ENCODE results near the gene SLBP. TPM values are rescaled to one million over a fixed set of nuclear protein-coding genes. Genes with fewer than 3 reads are reported as not detected.

The SLBP gene
- total and polyA plus RNA-seq, 10 of the 15 experiments (the other 5 are each of a cell fraction or from before 2014, with no cell fraction given), result 94.4 to 278 (median 158) TPM

DNA sequence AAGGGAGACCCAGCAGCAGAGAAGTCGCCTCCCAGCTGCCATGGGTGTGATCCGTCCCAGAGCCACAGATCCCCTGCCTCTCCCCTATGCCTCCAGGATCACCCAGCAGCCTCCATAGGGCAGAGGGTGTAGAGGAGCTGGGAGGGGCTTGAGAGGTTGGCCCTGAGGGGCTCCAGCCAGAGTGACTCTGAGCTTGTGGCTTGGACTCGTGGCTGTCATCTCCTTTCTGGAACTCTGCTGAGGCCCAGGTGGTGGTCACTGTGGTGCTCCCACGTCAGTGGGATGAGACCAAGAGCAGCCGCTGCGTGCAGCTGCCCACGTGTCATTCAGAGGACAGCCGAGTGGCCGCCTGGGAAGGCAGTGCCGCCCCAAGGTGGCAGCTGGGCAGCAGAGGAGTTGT is 13.4 kb upstream of the SLBP start:
- SMC1A ChIA-PET (ENCODE audit: uncharacterized antibody, unreplicated experiment), result interaction anchor here (1.3 to 11.0 kb wide), 3 partner anchors 13 to 32 kb away, joined by 4 to 132 read pairs (median 33); partner anchors contain the start of gene SLBP
- H3K27me3 ChIP-seq (replicated peaks in 1 of 2; ENCODE audit: control insufficient read depth in 2 of 2, insufficient read depth in 2 of 2, low read length in 1 of 2), result no peaks in the 10 kb centered on the region
- intact Hi-C loops (cut with micrococcal nuclease; ENCODE audit: unreplicated experiment), result no loop called here
- 84% methylated on average over 10 of the region's 10 CpGs for WGBS (ENCODE audit: insufficient coverage, insufficient replicate concordance, low lambda C conversion rate, missing lambda C conversion rate)
- ATAC-seq, result no peak
- peaks cover 61% of the 10 kb centered on the region for H3K79me2 ChIP-seq (ENCODE audit: control insufficient read depth, insufficient read depth, low read length)
- H3K9me3 ChIP-seq (replicated peaks; ENCODE audit: control insufficient read depth, insufficient read depth, low read length), result no peaks in the 10 kb centered on the region
- no peak overlapping the region for H2AFZ ChIP-seq (ENCODE audit: control insufficient read depth, low read depth, low read length)
- H3K4me3 ChIP-seq, result no peak overlapping the region
- peaks cover 20 to 40% of the 10 kb centered on the region in 2 experiments; a peak in 3 of 4 replicates for H3K36me3 ChIP-seq (ENCODE audit: control insufficient read depth in 2 of 2, insufficient read depth in 2 of 2, low read length in 1 of 2)
- no TSS peak for BruUV-seq (replicated peaks)
- RAD21 ChIA-PET (ENCODE audit: unreplicated experiment), result interaction anchor here (1.5 to 4.9 kb wide), 2 partner anchors 11 to 32 kb away, joined by 5 to 77 read pairs; no protein-coding TSS in a partner anchor
- CTCF ChIA-PET, result interaction anchor here (0.8 to 15.5 kb wide), 4 partner anchors 26 to 176 kb away, joined by 4 to 317 read pairs (median 7); no protein-coding TSS in a partner anchor
- H3K4me2 ChIP-seq (ENCODE audit: control insufficient read depth, insufficient read depth), result no peak overlapping the region
- H3K4me1 ChIP-seq (ENCODE audit: control insufficient read depth, insufficient read depth, low read length), result peaks cover 18% of the 10 kb centered on the region
- no peak overlapping the region for H3K9ac ChIP-seq (ENCODE audit: control insufficient read depth, insufficient read depth, low read length)
- in situ Hi-C loops (cut with MboI), result loop anchor here (5.0 kb wide), 1 partner anchor 33 kb away; no protein-coding TSS in a partner anchor
- POLR2A ChIA-PET, result interaction anchor here (3.1 kb wide), 1 partner anchor 32 kb away, joined by 10 read pairs; no protein-coding TSS in a partner anchor
- no peak for FAIRE-seq
- H3K27ac ChIP-seq (ENCODE audit: control insufficient read depth, insufficient read depth), result no peak overlapping the region
- H4K20me1 ChIP-seq (ENCODE audit: control insufficient read depth, insufficient read depth), result no peaks in the 10 kb centered on the region
- DNase-seq (ENCODE audit: low read depth, low spot score), result no peak
- TF ChIP-seq NFYB (IDR thresholded peaks at IDR 0.05; ENCODE audit: insufficient read depth, low read depth, low read length) (no peak), SUZ12 (IDR thresholded peaks at IDR 0.05; ENCODE audit: unreplicated experiment) (no peak), BACH1 (IDR thresholded peaks at IDR 0.05; ENCODE audit: borderline replicate concordance) (no peak), MTA2 (IDR thresholded peaks at IDR 0.05; ENCODE audit: low read depth) (no peak), BRCA1 (IDR thresholded peaks at IDR 0.05; ENCODE audit: low read depth, low read length) (no peak), MEF2A (IDR thresholded peaks at IDR 0.05; ENCODE audit: insufficient read depth, low read depth, low read length) (no peak), NBN (IDR thresholded peaks at IDR 0.05) (no peak), SIX5 (IDR thresholded peaks at IDR 0.05; ENCODE audit: low read depth, low read length, severe bottlenecking) (no peak), ETV6 (conservative IDR thresholded peaks at IDR 0.05 in 1 of 2, IDR thresholded peaks at IDR 0.05 in 1 of 2; ENCODE audit: borderline replicate concordance in 1 of 2, low read depth in 1 of 2) (no peak), PRDM15 (CRISPR knock-in tag; IDR thresholded peaks at IDR 0.05) (no peak), FOS (IDR thresholded peaks at IDR 0.05; ENCODE audit: borderline replicate concordance, extremely low read depth, insufficient read length) (no peak), RFX5 (IDR thresholded peaks at IDR 0.05; ENCODE audit: low read depth, low read length) (no peak), SMC3 (IDR thresholded peaks at IDR 0.05; ENCODE audit: borderline replicate concordance, low read length) (no peak), EED (IDR thresholded peaks at IDR 0.05; ENCODE audit: low read depth) (no peak)
- TF ChIP-seq, protein P1, sequence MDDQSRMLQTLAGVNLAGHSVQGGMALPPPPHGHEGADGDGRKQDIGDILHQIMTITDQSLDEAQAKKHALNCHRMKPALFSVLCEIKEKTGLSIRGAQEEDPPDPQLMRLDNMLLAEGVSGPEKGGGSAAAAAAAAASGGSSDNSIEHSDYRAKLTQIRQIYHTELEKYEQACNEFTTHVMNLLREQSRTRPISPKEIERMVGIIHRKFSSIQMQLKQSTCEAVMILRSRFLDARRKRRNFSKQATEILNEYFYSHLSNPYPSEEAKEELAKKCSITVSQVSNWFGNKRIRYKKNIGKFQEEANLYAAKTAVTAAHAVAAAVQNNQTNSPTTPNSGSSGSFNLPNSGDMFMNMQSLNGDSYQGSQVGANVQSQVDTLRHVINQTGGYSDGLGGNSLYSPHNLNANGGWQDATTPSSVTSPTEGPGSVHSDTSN (IDR thresholded peaks at IDR 0.05; ENCODE audit: insufficient replicate concordance, low read depth, low read length), result no peak
- TF ChIP-seq, protein P2, sequence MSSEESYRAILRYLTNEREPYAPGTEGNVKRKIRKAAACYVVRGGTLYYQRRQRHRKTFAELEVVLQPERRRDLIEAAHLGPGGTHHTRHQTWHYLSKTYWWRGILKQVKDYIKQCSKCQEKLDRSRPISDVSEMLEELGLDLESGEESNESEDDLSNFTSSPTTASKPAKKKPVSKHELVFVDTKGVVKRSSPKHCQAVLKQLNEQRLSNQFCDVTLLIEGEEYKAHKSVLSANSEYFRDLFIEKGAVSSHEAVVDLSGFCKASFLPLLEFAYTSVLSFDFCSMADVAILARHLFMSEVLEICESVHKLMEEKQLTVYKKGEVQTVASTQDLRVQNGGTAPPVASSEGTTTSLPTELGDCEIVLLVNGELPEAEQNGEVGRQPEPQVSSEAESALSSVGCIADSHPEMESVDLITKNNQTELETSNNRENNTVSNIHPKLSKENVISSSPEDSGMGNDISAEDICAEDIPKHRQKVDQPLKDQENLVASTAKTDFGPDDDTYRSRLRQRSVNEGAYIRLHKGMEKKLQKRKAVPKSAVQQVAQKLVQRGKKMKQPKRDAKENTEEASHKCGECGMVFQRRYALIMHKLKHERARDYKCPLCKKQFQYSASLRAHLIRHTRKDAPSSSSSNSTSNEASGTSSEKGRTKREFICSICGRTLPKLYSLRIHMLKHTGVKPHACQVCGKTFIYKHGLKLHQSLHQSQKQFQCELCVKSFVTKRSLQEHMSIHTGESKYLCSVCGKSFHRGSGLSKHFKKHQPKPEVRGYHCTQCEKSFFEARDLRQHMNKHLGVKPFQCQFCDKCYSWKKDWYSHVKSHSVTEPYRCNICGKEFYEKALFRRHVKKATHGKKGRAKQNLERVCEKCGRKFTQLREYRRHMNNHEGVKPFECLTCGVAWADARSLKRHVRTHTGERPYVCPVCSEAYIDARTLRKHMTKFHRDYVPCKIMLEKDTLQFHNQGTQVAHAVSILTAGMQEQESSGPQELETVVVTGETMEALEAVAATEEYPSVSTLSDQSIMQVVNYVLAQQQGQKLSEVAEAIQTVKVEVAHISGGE (CRISPR knock-in tag; IDR thresholded peaks at IDR 0.05), result no peak

All from GM12878 (cell line).